SK-N-SH (cell line): ENCODE results near the gene KLF13. TPM values are rescaled to one million over a fixed set of nuclear protein-coding genes. Genes with fewer than 3 reads are reported as not detected.

ENCODE experiments used
- CTCF ChIA-PET: fragments of 300-600, 350-600 bp; formaldehyde crosslinking; extraction: SDS; loops from one replicate; lab custom pipeline; 2021; lab: Yijun Ruan, JAX
- POLR2A ChIA-PET: fragments of 350-600 bp; sonication (Branson Sonifier 250); formaldehyde crosslinking; extraction: SDS; loops from one replicate; lab custom pipeline; 2020; ENCODE audit warnings: antibody characterized with exemption, inconsistent platforms; lab: Yijun Ruan, JAX
- DNase-seq: peaks from one replicate; pipeline ENCODE4 v3.0.0; 2012
- H2AFZ ChIP-seq: fragments of 200-600 bp; sonication (generic); 2 replicates; pipeline ENCODE4 v1.8.1; 2016; ENCODE audit warnings: antibody characterized with exemption, mild to moderate bottlenecking, low read depth
- H3F3A ChIP-seq: fragments of 200-600 bp; sonication (generic); replicated peaks from 2 replicates; pipeline ENCODE3; 2016; ENCODE audit warnings: antibody characterized with exemption, mild to moderate bottlenecking; ENCODE audit not compliant: insufficient read depth
- H3K27ac ChIP-seq, 2 experiments: fragments of 200-500 bp in 1 of 2; fragments of 200-600 bp in 1 of 2; sonication (Bioruptor generic) in 1 of 2; sonication (generic), shearing (Covaris generic) in 1 of 2; 2 replicates each; pipeline versions ENCODE4 v1.5.1 to v1.6.1; 2014 to 2016; ENCODE audit warnings: low read depth in 2 of 2, inconsistent platforms in 1 of 2, low read length in 1 of 2, mild to moderate bottlenecking in 1 of 2, mixed read lengths in 1 of 2
- H3K27me3 ChIP-seq: fragments of 200-600 bp; sonication (generic), shearing (Covaris generic); 2 replicates; pipeline ENCODE4 v1.6.1; 2016; ENCODE audit warnings: mixed run types; ENCODE audit not compliant: insufficient read depth
- H3K36me3 ChIP-seq, 2 experiments: fragments of 200-500 bp in 1 of 2; fragments of 200-600 bp in 1 of 2; sonication (Bioruptor generic) in 1 of 2; sonication (generic) in 1 of 2; replicated peaks in 1 of 2; 2 replicates each; pipeline versions ENCODE3 to v1.5.1; 2014 to 2016; ENCODE audit warnings: low read length in 1 of 2, mild to moderate bottlenecking in 1 of 2; ENCODE audit not compliant: insufficient read depth in 2 of 2, control insufficient read depth in 1 of 2
- H3K4me1 ChIP-seq, 2 experiments: fragments of 200-500 bp in 1 of 2; fragments of 200-600 bp in 1 of 2; sonication (Bioruptor generic) in 1 of 2; sonication (generic), shearing (Covaris generic) in 1 of 2; 2 replicates each; pipeline versions ENCODE4 v1.5.1 to v1.6.1; 2014 to 2016; ENCODE audit warnings: low read depth in 1 of 2, low read length in 1 of 2, mixed run types in 1 of 2; ENCODE audit not compliant: insufficient read depth in 2 of 2, control insufficient read depth in 1 of 2
- H3K4me2 ChIP-seq: fragments of 200-600 bp; sonication (generic), shearing (Covaris generic); 2 replicates; pipeline ENCODE4 v1.6.1; 2017; ENCODE audit warnings: mixed run types
- H3K4me3 ChIP-seq, 2 experiments: fragments of 200-500 bp in 1 of 2; fragments of 200-600 bp in 1 of 2; sonication (Bioruptor generic) in 1 of 2; sonication (generic), shearing (Covaris generic) in 1 of 2; 2 replicates each; pipeline versions ENCODE4 v1.5.1 to v1.8.1; 2014 to 2016; ENCODE audit warnings: low read depth in 2 of 2, inconsistent platforms in 1 of 2, low read length in 1 of 2, mild to moderate bottlenecking in 1 of 2, mixed read lengths in 1 of 2, moderate library complexity in 1 of 2
- H3K79me2 ChIP-seq: fragments of 200-600 bp; sonication (generic); 2 replicates; pipeline ENCODE4 v1.8.1; 2017; ENCODE audit warnings: mild to moderate bottlenecking; ENCODE audit not compliant: insufficient read depth
- H3K9ac ChIP-seq: fragments of 200-600 bp; sonication (generic); 2 replicates; pipeline ENCODE4 v1.6.1; 2017; ENCODE audit warnings: mixed run types
- H3K9me2 ChIP-seq: fragments of 200-600 bp; sonication (generic); 2 replicates; pipeline ENCODE4 v1.6.1; 2017; ENCODE audit warnings: mixed run types
- H3K9me3 ChIP-seq: fragments of 200-600 bp; sonication (generic); 2 replicates; pipeline ENCODE4 v1.6.1; 2017; ENCODE audit warnings: mixed run types, mild to moderate bottlenecking, moderate library complexity
- H4K20me1 ChIP-seq: fragments of 200-600 bp; sonication (generic); 2 replicates; pipeline ENCODE4 v1.6.1; 2017; ENCODE audit warnings: mild to moderate bottlenecking, mixed run types; ENCODE audit not compliant: insufficient read depth
- CTCF ChIP-seq: fragments of 200-600 bp; sonication (generic); IDR thresholded peaks from 2 replicates; pipeline ENCODE4 v1.6.1; 2017; ENCODE audit warnings: antibody characterized with exemption, mild to moderate bottlenecking, moderate library complexity
- ELF1 ChIP-seq: IDR thresholded peaks from 2 replicates; pipeline ENCODE4 v1.4.0; 2012
- EP300 ChIP-seq, 2 experiments: IDR thresholded peaks; 2 replicates each; pipeline versions ENCODE4 v1.4.0 to v1.6.1; 2012; ENCODE audit warnings: borderline replicate concordance in 1 of 2, low read depth in 1 of 2, low read length in 1 of 2
- FOXJ3 ChIP-seq: sonication (generic); formaldehyde crosslinking; IDR thresholded peaks from 2 replicates; pipeline ENCODE4 v1.5.1; 2020; ENCODE audit warnings: mild to moderate bottlenecking, missing genetic modification reagents
- IRF3 ChIP-seq: fragments of 150-350 bp; IDR thresholded peaks from 2 replicates; pipeline ENCODE4 v1.6.1; 2016; ENCODE audit warnings: mild to moderate bottlenecking, low read depth, low read length
- MAX ChIP-seq: IDR thresholded peaks from 2 replicates; pipeline ENCODE4 v1.4.0; 2012; ENCODE audit warnings: low read depth
- MEF2A ChIP-seq: IDR thresholded peaks from 2 replicates; pipeline ENCODE4 v1.4.0; 2012; ENCODE audit warnings: low read depth, borderline replicate concordance
- MXI1 ChIP-seq: IDR thresholded peaks from 2 replicates; pipeline ENCODE4 v1.6.1; 2012; ENCODE audit warnings: mild to moderate bottlenecking, low read depth, low read length, improper control_type of control experiment
- NFIC ChIP-seq: IDR thresholded peaks from 2 replicates; pipeline ENCODE4 v1.4.0; 2012; ENCODE audit warnings: borderline replicate concordance
- NRF1 ChIP-seq: IDR thresholded peaks from 2 replicates; pipeline ENCODE4 v1.6.1; 2012; ENCODE audit warnings: low read depth, mild to moderate bottlenecking, low read length
- RAD21 ChIP-seq: IDR thresholded peaks from 2 replicates; pipeline ENCODE4 v1.6.1; 2012; ENCODE audit warnings: mild to moderate bottlenecking, low read length
- RCOR1 ChIP-seq: fragments of 150-350 bp; IDR thresholded peaks from 2 replicates; pipeline ENCODE4 v1.6.1; 2017; ENCODE audit warnings: antibody characterized with exemption, low read length
- RFX5 ChIP-seq: IDR thresholded peaks from 2 replicates; pipeline ENCODE4 v1.6.1; 2012; ENCODE audit warnings: mild to moderate bottlenecking, improper control_type of control experiment, low read length
- RXRA ChIP-seq: IDR thresholded peaks from 2 replicates; pipeline ENCODE4 v1.4.0; 2012; ENCODE audit warnings: low read depth, mild to moderate bottlenecking, borderline replicate concordance
- SMC3 ChIP-seq: IDR thresholded peaks from 2 replicates; pipeline ENCODE4 v1.6.1; 2012; ENCODE audit warnings: low read depth, low read length, improper control_type of control experiment
- TAF1 ChIP-seq: IDR thresholded peaks from 2 replicates; pipeline ENCODE4 v1.6.1; 2012; ENCODE audit warnings: low read depth, mild to moderate bottlenecking, low read length, moderate library complexity, borderline replicate concordance
- TEAD4 ChIP-seq: IDR thresholded peaks from 2 replicates; pipeline ENCODE4 v1.4.0; 2012; ENCODE audit warnings: mild to moderate bottlenecking, borderline replicate concordance; ENCODE audit not compliant: insufficient read depth
- USF2 ChIP-seq: fragments of 150-350 bp; IDR thresholded peaks from 2 replicates; pipeline ENCODE4 v1.6.1; 2017; ENCODE audit warnings: antibody characterized with exemption, low read length, low read depth, borderline replicate concordance
- YY1 ChIP-seq: IDR thresholded peaks from 2 replicates; pipeline ENCODE4 v1.4.0; 2012; ENCODE audit warnings: low read depth, mild to moderate bottlenecking
- WGBS: methylation state at CpG from one replicate; pipeline ENCODE4 v1.1.6; 2017; ENCODE audit warnings: low lambda C conversion rate; 5-methylcytosine and 5-hydroxymethylcytosine counted together
- polyA plus RNA-seq, 3 experiments: library from polyadenylated mRNA; depleted of rRNA; stranded (reverse); fragments of >200 nt; gene quantifications; 2 replicates each; pipeline ENCODE4 v1.2.3, GENCODE V29; 2012

KLF13 gene
- polyA plus RNA-seq, 1 of the 3 experiments (the other 2 are of a cell fraction), result 7.1 TPM

GRCh38 chr15:31381801-31382712 lies 55.4 kb downstream of the KLF13 start:
- Histone ChIP-seq H3K36me3 (no peaks in the 10 kb centered on the region), H3K27ac (peak overlapping the region in 1 of 2 experiments; percentile 39; a peak in 1 of 4 replicates), H3K4me3 (no peak overlapping the region), H3K4me2 (no peak overlapping the region), H3K27me3 (no peaks in the 10 kb centered on the region)
- CTCF ChIA-PET, result interaction anchor here (0.9 to 1.6 kb wide), 2 partner anchors 53 to 55 kb away, joined by 3 read pairs; no protein-coding TSS in a partner anchor
- POLR2A ChIA-PET, result interaction anchor here (0.8 to 1.2 kb wide), 2 partner anchors 10 to 16 kb away, joined by 3 to 4 read pairs; no protein-coding TSS in a partner anchor
- peak; percentile 25 for DNase-seq
- TF ChIP-seq RXRA (no peak), TEAD4 (no peak), FOXJ3 (CRISPR knock-in tag) (no peak), MEF2A (no peak), MXI1 (no peak), RAD21 (no peak), IRF3 (no peak), USF2 (no peak), RFX5 (no peak)
- TF ChIP-seq, all 33 proteins: peak for 0
- Histone ChIP-seq H3K79me2 (no peaks in the 10 kb centered on the region), H3K9me2 (no peaks in the 10 kb centered on the region), H2AFZ (no peak overlapping the region), H3F3A (no peaks in the 10 kb centered on the region), H3K4me1 (peaks cover 0 to 21% of the 10 kb centered on the region in 2 experiments; a peak in 2 of 4 replicates), H3K9me3 (no peaks in the 10 kb centered on the region), H3K9ac (no peak overlapping the region), H4K20me1 (no peaks in the 10 kb centered on the region)
- 96% methylated on average over 7 of the region's 10 CpGs for WGBS

GRCh38 chr15:31382713-31383045 lies 56.0 kb downstream of the KLF13 start:
- no peak overlapping the region; a peak in 1 of 4 replicates for H3K27ac ChIP-seq
- 79% methylated on average over 5 of the region's 5 CpGs for WGBS
- H3F3A ChIP-seq, result no peaks in the 10 kb centered on the region
- POLR2A ChIA-PET, result interaction anchor here (0.8 to 1.2 kb wide), 2 partner anchors 10 to 15 kb away, joined by 3 to 4 read pairs; no protein-coding TSS in a partner anchor
- H3K9me3 ChIP-seq, result no peaks in the 10 kb centered on the region
- H3K36me3 ChIP-seq, result no peaks in the 10 kb centered on the region
- H3K4me1 ChIP-seq, result peaks cover 0 to 27% of the 10 kb centered on the region in 2 experiments; a peak in 2 of 4 replicates
- no peaks in the 10 kb centered on the region for H4K20me1 ChIP-seq
- no peaks in the 10 kb centered on the region for H3K9me2 ChIP-seq
- DNase-seq, result no peak
- H3K79me2 ChIP-seq, result no peaks in the 10 kb centered on the region
- H2AFZ ChIP-seq, result no peak overlapping the region
- H3K4me2 ChIP-seq, result no peak overlapping the region
- H3K27me3 ChIP-seq, result no peaks in the 10 kb centered on the region
- CTCF ChIA-PET, result interaction anchor here (1.3 to 1.6 kb wide), 2 partner anchors 11 to 52 kb away, joined by 3 read pairs; no protein-coding TSS in a partner anchor
- H3K4me3 ChIP-seq, result no peak overlapping the region
- H3K9ac ChIP-seq, result no peak overlapping the region
- TF ChIP-seq CTCF (no peak), RCOR1 (no peak), FOXJ3 (CRISPR knock-in tag) (no peak), SMC3 (no peak), NFIC (no peak), NRF1 (no peak), MAX (no peak), YY1 (no peak), USF2 (no peak), RXRA (no peak), EP300 (IDR thresholded peaks at IDR 0.05; ENCODE audit: borderline replicate concordance in 1 of 2, low read depth in 1 of 2, low read length in 1 of 2) (no peak), TAF1 (no peak), RFX5 (no peak), ELF1 (no peak)
